NCI-H187 treated with DMSO at 0.1 percent for 48 hours (cell line): ENCODE data around the gene RLF.
"Not testable (repeated sequence)": the region's sequence is repeated elsewhere in the genome, so short reads cannot be mapped to it uniquely, and the experiment has no call there.

ENCODE experiments used
- DNase-seq: peaks from one replicate; lab custom pipeline; 2025; lab: John Stamatoyannopoulos, UW

RLF gene

DNA sequence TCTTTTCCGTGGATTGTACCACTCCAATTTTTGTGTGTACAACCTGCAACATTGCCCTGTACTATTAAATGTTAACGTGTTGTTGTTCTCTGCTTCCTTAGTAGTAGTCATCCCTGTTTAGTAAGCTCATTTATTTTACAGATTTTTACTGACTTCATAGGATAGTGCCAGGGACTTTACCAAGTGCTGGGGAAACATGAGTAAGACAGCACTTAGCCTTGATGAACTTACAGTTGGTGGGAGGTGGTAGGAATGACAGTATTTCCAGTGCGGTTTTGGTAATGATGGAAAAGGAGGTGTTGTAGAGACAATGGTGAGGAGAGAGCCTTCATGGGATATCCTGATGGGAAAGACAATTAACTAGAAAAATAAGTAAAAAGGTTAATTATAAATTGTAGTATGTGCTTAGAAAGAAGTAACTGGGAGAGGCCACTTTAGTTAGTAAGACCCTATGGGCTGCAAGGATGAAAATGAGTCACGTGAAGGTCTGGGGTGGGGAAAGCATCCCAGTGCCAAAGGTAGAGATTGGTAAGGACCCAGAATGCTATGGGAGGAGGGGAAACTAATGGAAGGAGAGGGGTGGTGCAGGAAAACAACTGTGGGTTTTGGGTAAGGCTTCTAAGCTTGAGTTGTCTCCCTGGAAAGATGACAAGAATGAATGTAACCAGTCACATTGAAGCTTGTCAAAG, 1.7 kb downstream of the RLF start:
- no peak for DNase-seq

DNA sequence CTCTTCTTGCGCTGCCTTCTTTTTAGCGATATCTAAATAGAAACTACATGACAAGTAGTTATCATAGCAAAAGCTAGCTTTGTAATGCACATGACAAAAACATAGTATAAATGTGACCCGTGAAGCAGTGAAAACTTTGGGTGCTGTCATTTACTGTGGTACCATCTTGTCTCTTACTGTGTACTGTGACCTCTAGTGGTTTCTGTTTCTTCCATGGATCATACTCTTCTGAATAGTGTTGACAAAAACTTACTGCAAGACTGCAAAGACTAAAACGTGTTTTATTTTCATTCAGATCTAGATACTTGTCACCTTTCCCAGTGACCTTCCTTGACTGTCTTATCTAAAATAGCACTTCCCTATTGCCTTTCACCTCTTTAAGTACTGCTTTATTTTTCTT, 6.1 kb downstream of the RLF start:
- DNase-seq: no peak

DNA sequence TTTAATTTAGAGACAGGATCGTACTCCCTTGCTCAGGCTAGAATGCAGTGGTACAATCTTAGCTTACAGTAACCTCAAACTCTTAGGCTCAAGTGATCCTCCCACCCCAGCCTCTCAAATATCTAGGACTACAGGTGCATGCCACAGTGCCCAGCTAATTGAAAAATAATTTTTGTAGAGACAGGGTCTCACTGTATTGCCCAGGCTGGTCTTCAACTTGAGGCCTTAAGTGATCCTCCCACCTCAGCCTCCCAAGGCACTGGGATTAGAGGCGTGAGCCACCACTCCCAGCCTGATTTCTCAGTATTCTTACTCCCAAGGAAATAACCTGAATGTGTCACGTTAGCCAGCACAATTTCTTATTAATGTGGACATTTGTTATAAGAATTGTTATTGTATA, 9.8 kb downstream of the RLF start:
- DNase-seq: no peak

DNA sequence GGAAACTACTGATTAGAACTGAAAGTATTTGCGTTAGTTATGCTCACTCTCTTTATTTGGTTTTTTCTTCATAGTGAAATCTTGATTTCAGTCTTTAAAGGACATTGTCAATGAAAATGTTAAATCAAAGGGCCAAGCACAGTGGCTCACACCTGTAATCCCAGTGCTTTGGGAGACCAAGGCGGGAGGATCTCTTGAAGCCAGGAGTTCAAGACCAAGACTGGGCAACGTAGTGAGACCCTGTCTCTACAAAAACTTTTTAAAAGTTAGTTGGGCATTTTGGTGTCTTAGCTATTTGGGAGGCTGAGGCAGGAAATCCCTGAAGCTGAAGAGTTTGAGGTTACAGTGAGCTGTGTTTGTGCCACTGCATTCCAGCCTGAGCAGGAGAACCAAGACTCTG, 13.6 kb downstream of the RLF start:
- DNase-seq: no peak

GRCh38 chr1:40176989-40177388, 15.8 kb downstream of the RLF start:
- not testable (repeated sequence) for DNase-seq

DNA sequence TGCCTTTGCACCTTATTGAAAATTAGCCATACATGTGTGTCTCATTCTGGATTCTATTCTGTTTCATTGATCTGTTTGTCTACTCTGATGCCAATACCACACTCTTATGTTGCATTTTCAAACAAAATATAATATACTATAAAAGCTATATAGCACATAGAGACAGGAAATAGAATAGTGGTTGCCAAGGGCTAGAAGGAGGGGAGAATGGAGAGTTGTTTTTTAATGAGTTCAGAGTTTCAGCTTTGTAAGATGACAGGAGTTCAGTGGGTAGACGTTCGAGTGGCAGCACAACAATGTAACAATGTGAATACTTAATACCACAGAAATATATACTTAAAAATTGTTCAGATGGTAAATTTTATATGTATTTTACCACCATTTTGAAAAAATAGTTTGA, 17.0 kb downstream of the RLF start:
- no peak for DNase-seq

- DNase-seq: no peak
These were observed 18.4 kb downstream of the RLF start for GRCh38 chr1:40179496-40180089.

DNA sequence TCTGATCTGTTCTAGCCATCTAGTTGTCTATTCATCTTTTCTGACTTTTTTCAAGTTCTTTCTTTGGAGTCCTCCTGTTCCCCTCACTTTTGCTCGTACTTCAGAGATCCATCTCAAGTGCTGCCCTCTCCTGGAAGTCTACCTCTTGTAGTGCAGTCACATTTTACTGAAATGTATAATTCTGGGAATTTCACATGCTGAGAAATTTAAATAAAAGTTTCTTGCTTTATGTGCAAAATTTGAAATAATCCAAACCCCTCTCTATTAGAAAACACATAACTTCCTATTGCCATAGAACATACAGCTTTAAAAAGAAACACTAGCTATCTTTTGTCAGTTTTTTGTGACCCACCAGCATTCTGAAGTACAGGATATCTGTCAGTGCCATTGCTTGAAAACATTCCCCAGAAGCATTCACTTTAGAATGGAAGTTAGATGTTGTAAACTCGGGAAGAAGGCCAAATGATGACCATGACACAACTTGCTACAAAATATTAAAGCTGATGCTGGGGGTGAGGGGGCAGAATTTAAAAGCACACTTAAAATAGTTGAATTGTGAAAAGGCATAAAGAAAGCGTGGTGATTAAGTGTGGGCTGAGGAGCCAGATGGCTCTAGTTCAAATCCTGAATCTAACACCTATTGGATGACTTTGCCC, 22.0 kb downstream of the RLF start:
- no peak for DNase-seq

- no peak for DNase-seq
These were observed 23.0 kb downstream of the RLF start for GRCh38 chr1:40184193-40184592.

DNA sequence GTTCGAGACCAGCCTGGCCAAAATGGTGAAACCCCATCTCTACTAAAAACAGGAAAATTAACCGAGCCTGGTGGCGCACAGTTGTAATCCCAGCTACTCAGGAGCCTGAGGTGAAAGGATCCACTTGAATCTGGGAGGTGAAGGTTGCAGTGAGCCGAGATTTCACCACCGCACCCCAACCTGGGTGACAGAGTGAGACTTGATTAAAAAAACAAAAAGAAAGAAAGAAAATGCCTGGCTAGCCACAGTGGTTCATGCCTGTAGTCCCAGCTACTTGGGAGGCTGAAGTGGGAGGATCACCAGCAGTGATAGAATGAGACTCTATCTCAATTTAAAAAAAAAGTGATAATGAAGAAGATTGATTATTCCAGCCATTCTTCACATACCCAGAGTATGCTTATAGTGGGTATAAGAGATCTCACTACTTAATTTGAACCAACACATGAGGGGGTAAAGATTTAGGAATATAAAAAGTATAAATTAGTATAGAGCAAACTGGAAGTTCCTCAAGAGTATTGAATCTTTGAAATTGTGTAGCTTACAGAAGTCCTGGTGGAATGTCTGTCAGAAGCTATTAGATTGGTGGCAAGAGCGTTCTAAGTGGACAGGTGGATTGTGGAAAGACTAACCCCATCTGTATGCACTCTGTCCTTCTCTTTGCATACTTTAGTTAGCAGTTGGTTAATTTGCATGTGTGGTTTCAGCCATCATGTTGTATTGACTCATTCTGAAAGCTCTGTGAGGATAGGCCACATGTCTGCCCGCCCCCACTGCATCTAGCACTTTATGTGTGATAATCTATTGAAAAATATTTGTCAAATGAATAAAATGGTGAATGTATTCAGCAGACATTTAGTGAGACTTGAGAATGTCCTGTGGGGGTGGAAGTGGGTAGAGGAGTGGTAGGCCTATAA, 25.0 kb downstream of the RLF start:
- DNase-seq: no peak

- no peak for DNase-seq
These were observed 26.2 kb downstream of the RLF start for GRCh38 chr1:40187399-40187798.

DNA sequence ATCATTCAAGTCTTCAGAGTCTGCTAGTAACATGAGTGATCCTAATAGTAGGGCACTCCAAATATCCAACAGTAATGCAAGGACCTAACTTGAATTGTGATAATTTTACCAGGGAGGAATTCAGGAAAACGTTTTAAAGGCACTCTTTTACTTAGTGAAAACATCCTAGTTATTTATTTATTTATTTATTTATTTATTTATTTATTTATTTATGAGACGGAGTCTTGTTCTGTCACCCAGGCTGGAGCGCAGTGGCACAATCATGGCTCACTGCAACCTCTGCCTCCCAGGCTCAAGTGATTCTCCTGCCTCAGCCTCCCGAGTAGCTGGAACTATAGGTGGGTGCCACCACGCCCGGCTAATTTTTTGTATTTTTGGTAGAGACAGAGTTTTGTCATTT, 33.5 kb downstream of the RLF start:
- not testable (repeated sequence) for DNase-seq

- no peak for DNase-seq
These were observed 36.5 kb downstream of the RLF start for GRCh38 chr1:40197656-40198055.

DNA sequence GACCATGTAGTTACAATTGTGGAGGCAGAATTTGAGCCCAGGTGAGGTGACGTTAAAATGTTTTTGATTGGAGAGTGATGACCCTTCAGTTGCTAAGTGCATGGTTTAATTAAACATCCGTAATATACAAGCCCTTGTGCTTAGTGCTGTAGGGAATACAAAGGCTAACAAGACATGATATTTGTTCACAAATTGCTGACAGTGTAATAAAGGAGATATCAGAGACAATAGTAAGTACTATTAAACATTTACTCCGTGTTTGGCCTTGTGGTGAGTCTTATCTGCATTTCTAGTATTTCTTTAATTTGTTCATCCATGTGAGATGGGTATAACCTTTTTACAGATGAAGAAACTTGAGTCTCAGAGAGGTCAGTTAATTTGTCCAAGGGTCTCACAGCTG, 37.9 kb downstream of the RLF start:
- DNase-seq: no peak

DNA sequence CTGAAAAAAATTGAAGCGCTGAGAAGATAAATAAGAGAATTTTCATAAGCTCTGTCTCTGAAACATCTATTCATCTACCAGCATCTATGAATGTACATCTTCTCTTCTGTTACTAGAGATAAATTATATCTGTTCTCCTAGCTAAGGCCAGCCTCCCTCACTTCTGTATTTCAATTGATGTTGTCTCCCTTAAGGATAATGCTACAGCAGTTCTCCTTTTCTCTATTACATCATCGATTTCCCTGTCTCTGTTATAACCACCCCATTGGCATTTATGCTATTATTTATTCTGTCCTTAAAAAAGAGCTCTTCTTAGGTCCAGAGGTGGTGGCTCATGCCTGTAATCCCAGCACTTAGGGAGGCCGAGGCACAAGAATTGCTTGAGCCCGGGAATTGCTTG, 43.7 kb downstream of the RLF start:
- no peak for DNase-seq

GRCh38 chr1:40210511-40211204, 49.5 kb downstream of the RLF start:
- no peak for DNase-seq

- no peak for DNase-seq
These were observed 57.1 kb downstream of the RLF start for GRCh38 chr1:40218333-40218732.

DNA sequence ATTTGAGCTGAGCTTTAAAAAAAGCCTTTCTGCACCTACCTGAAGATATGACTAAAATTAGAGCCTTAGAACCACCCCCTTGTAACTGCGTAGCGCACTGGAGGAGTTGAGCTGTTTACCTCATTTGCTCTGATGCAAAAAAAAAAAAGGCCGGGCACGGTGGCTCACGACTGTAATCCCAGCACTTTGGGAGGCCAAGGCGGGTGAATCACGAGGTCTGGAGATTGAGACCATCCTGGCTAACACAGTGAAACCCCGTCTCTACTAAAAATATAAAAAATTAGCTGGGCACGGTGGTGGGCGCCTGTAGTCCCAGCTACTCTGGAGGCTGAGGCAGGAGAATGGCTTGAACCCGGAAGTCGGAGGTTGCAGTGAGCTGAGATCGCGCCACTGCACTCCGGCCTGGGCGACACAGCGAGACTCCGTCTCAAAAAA, 60.3 kb downstream of the RLF start:
- not testable (repeated sequence) for DNase-seq

- DNase-seq: no peak
These were observed 61.0 kb downstream of the RLF start for GRCh38 chr1:40221977-40222772.

GRCh38 chr1:40224040-40224439, 62.9 kb downstream of the RLF start:
- no peak for DNase-seq

GRCh38 chr1:40226192-40226591, 65.0 kb downstream of the RLF start:
- DNase-seq: no peak
